Measurements from ENCODE around the gene EDEM3.

DNA sequence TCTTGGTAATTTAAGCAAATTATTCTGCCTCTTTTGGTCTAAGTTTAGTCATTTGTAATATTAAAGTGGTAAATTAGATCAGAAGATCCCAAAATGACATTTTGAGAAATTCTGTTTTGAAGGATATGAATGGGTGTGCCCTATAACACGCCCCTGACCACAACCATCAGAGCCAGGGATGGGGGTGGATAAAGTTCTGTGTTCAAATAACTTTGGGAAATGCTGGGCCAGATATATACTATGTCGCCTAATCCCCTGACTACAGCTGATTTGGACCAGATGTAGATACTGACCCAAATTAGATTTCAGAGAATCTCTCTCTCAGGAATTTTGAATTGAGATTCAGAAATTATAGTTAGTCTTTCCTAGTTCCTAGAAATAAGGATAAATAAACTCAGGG, 21.2 kb upstream of the EDEM3 start:
- TF ChIP-seq, protein P1, sequence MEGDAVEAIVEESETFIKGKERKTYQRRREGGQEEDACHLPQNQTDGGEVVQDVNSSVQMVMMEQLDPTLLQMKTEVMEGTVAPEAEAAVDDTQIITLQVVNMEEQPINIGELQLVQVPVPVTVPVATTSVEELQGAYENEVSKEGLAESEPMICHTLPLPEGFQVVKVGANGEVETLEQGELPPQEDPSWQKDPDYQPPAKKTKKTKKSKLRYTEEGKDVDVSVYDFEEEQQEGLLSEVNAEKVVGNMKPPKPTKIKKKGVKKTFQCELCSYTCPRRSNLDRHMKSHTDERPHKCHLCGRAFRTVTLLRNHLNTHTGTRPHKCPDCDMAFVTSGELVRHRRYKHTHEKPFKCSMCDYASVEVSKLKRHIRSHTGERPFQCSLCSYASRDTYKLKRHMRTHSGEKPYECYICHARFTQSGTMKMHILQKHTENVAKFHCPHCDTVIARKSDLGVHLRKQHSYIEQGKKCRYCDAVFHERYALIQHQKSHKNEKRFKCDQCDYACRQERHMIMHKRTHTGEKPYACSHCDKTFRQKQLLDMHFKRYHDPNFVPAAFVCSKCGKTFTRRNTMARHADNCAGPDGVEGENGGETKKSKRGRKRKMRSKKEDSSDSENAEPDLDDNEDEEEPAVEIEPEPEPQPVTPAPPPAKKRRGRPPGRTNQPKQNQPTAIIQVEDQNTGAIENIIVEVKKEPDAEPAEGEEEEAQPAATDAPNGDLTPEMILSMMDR (IDR thresholded peaks at IDR 0.05), result no peak
- TF ChIP-seq POLR2A (IDR thresholded peaks at IDR 0.05), result no peak
